PFSK-1 (cell line): Measurements from ENCODE around the gene CDHR2.

Experiments
- POLR2AphosphoS5 ChIP-seq: IDR thresholded peaks from 2 replicates; pipeline ENCODE4 v1.6.1; 2012; ENCODE audit warnings: low read depth, mild to moderate bottlenecking, control low read depth, low read length, moderate library complexity
- REST ChIP-seq, 2 experiments: IDR thresholded peaks; 2 replicates each; pipeline versions ENCODE4 v1.6.1 to v1.8.0; 2011 to 2012; ENCODE audit warnings: low read depth in 2 of 2, low read length in 2 of 2, control low read depth in 1 of 2, inconsistent platforms in 1 of 2, mild to moderate bottlenecking in 1 of 2, moderate library complexity in 1 of 2; ENCODE audit not compliant: insufficient read depth in 1 of 2
- TAF1 ChIP-seq: IDR thresholded peaks from 2 replicates; pipeline ENCODE4 v1.6.1; 2012; ENCODE audit warnings: low read length, control low read depth, borderline replicate concordance; ENCODE audit not compliant: insufficient read depth

- TF ChIP-seq POLR2AphosphoS5: no peak
- no peak for TF ChIP-seq REST (IDR thresholded peaks at IDR 0.05; ENCODE audit: insufficient read depth in 1 of 2, low read depth in 2 of 2, low read length in 2 of 2)
- TF ChIP-seq TAF1: no peak
Measured at GRCh38 chr5:176535101-176535663, 14.0 kb upstream of the CDHR2 start.
